HepG2 (cell line): Measurements from ENCODE around the gene SLC35A1. TPM values are rescaled to one million over a fixed set of nuclear protein-coding genes. Genes with fewer than 3 reads are reported as not detected.

ENCODE experiments used
- GATA4 ChIP-seq: sonication (generic); IDR thresholded peaks from 2 replicates; pipeline ENCODE4 v1.6.1; 2016; ENCODE audit warnings: antibody characterized with exemption, low read depth, borderline replicate concordance
- GFI1 ChIP-seq: sonication (generic); formaldehyde crosslinking; IDR thresholded peaks from 2 replicates; pipeline ENCODE4 v1.5.0; 2020; ENCODE audit warnings: missing genetic modification reagents, mild to moderate bottlenecking, borderline replicate concordance
- KAT8 ChIP-seq: IDR thresholded peaks from 2 replicates; pipeline ENCODE4 v1.6.1; 2016; ENCODE audit warnings: missing genetic modification reagents, missing compliant biosample characterization
- PITX1 ChIP-seq: sonication (generic); formaldehyde crosslinking; IDR thresholded peaks from 2 replicates; pipeline ENCODE4 v1.5.1; 2020; ENCODE audit warnings: mild to moderate bottlenecking, missing genetic modification reagents
- SMAD3 ChIP-seq: sonication (generic); formaldehyde crosslinking; IDR thresholded peaks from 2 replicates; pipeline ENCODE4 v1.4.0; 2020; ENCODE audit warnings: missing genetic modification reagents
- SNAI1 ChIP-seq: sonication (generic); formaldehyde crosslinking; IDR thresholded peaks from 2 replicates; pipeline ENCODE4 v1.5.0; 2020; ENCODE audit warnings: mild to moderate bottlenecking, missing genetic modification reagents, borderline replicate concordance
- SOX6 ChIP-seq, 2 experiments: fragments of 450-650 bp in 1 of 2; sonication (generic) in 1 of 2; formaldehyde crosslinking in 1 of 2; IDR thresholded peaks; 2 replicates each; pipeline versions ENCODE4 v1.4.0 to v1.6.1; 2017 to 2020; ENCODE audit warnings: antibody characterized with exemption in 1 of 2, mild to moderate bottlenecking in 1 of 2, missing genetic modification reagents in 1 of 2
- SSRP1 ChIP-seq: IDR thresholded peaks from 2 replicates; pipeline ENCODE4 v1.6.1; 2016; ENCODE audit warnings: control low read depth
- TSC22D2 ChIP-seq: sonication (generic); formaldehyde crosslinking; IDR thresholded peaks from 2 replicates; pipeline ENCODE4 v1.5.1; 2020; ENCODE audit warnings: missing genetic modification reagents, mild to moderate bottlenecking, borderline replicate concordance
- XBP1 ChIP-seq: sonication (generic); formaldehyde crosslinking; IDR thresholded peaks from 2 replicates; pipeline ENCODE4 v1.5.0; 2020; ENCODE audit warnings: missing genetic modification reagents
- XRCC5 ChIP-seq: fragments of 200-400 bp; formaldehyde crosslinking; optimal IDR thresholded peaks from 2 replicates; pipeline ENCODE3; 2017; ENCODE audit warnings: mild to moderate bottlenecking, low read length
- ZFX ChIP-seq: sonication (generic); formaldehyde crosslinking; IDR thresholded peaks from 2 replicates; pipeline ENCODE4 v1.4.0; 2020; ENCODE audit warnings: mild to moderate bottlenecking, low read depth, missing genetic modification reagents, moderate library complexity
- ZNF232 ChIP-seq: sonication (generic); formaldehyde crosslinking; IDR thresholded peaks from 2 replicates; pipeline ENCODE4 v1.4.0; 2020; ENCODE audit warnings: missing genetic modification reagents, borderline replicate concordance
- ZNF468 ChIP-seq: sonication (generic); formaldehyde crosslinking; IDR thresholded peaks from 2 replicates; pipeline ENCODE4 v1.8.0; 2022; ENCODE audit warnings: mild to moderate bottlenecking, moderate library complexity, missing genetic modification reagents
- ZNF83 ChIP-seq: sonication (generic); formaldehyde crosslinking; IDR thresholded peaks from 2 replicates; pipeline ENCODE4 v1.4.0; 2020; ENCODE audit warnings: missing genetic modification reagents, mild to moderate bottlenecking, borderline replicate concordance
- polyA plus RNA-seq, 8 experiments: library from polyadenylated mRNA; depleted of rRNA in 3 of 8; stranded (reverse) in 7 of 8; unstranded in 1 of 8; fragments of >200 nt; fragmentation: Illumina TruSeq in 4 of 8; extraction: Trizol in 4 of 8; gene quantifications; 2 replicates each; pipeline versions ENCODE4 v1.2.1 to v1.2.3, GENCODE V29; 2011 to 2016; ENCODE audit warnings: low read depth in 4 of 8, missing spikeins in 1 of 8, mixed read lengths in 1 of 8; ENCODE audit not compliant: insufficient read depth in 1 of 8
- total RNA-seq, 5 experiments: library from RNA; depleted of rRNA; stranded (reverse); fragments of >200 nt; fragmentation: Illumina TruSeq; extraction: Trizol; gene quantifications; 2 replicates each; pipeline ENCODE4 v1.2.3, GENCODE V29; 2016; ENCODE audit warnings: low read depth in 1 of 5
- TF ChIP-seq, protein P1 (sequence below): fragments of 450-650 bp; IDR thresholded peaks from 2 replicates; pipeline ENCODE4 v1.6.1; 2017
- TF ChIP-seq, protein P2 (sequence below): sonication (generic); formaldehyde crosslinking; IDR thresholded peaks from 2 replicates; pipeline ENCODE4 v1.4.0; 2020; ENCODE audit warnings: missing genetic modification reagents
- TF ChIP-seq, protein P3 (sequence below): sonication (generic); formaldehyde crosslinking; IDR thresholded peaks from 2 replicates; pipeline ENCODE4 v1.4.0; 2020; ENCODE audit warnings: low read depth, missing genetic modification reagents
- TF ChIP-seq, protein P4 (sequence below): sonication (generic); formaldehyde crosslinking; IDR thresholded peaks from 2 replicates; pipeline ENCODE4 v1.5.0; 2020; ENCODE audit warnings: mild to moderate bottlenecking, missing genetic modification reagents

The SLC35A1 gene
- total and polyA plus RNA-seq, 2 of the 13 experiments (the other 11 are each of a cell fraction or from before 2014, with no cell fraction given), result 24.8 to 25.1 TPM

DNA sequence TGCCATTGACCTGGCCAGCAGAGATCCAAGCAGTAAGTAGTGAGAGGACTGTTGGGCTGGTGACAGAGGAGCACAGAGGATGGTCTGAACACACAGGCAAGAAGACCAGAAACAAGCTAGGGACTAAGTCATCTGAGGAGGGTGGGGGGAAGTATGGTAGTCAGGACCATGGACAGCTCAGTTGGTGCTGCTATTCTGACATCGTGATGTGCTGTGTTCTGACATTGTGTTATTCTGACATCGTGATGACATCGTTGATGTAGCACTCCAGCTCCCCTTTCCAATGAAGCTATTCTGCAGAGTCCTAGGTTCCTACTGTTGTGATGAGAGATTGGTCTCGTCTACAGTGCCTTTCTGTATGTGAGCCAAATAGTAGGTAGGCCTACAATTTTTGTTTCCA lies 36.3 kb upstream of the SLC35A1 start (continued):
- TF ChIP-seq, protein P1, sequence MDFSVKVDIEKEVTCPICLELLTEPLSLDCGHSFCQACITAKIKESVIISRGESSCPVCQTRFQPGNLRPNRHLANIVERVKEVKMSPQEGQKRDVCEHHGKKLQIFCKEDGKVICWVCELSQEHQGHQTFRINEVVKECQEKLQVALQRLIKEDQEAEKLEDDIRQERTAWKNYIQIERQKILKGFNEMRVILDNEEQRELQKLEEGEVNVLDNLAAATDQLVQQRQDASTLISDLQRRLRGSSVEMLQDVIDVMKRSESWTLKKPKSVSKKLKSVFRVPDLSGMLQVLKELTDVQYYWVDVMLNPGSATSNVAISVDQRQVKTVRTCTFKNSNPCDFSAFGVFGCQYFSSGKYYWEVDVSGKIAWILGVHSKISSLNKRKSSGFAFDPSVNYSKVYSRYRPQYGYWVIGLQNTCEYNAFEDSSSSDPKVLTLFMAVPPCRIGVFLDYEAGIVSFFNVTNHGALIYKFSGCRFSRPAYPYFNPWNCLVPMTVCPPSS, result no peak
- peak; percentile 67; the same call in 1 of the 2 replicates for TF ChIP-seq ZNF232 (CRISPR knock-in tag)
- no peak for TF ChIP-seq PITX1 (CRISPR knock-in tag)
- TF ChIP-seq SOX6 (IDR thresholded peaks at IDR 0.05), result no peak
- TF ChIP-seq SOX6 (CRISPR knock-in tag; IDR thresholded peaks at IDR 0.05), result 0 out of 2 replicates have a peak, but pooled peaks have one; percentile 16
- TF ChIP-seq, protein P2, sequence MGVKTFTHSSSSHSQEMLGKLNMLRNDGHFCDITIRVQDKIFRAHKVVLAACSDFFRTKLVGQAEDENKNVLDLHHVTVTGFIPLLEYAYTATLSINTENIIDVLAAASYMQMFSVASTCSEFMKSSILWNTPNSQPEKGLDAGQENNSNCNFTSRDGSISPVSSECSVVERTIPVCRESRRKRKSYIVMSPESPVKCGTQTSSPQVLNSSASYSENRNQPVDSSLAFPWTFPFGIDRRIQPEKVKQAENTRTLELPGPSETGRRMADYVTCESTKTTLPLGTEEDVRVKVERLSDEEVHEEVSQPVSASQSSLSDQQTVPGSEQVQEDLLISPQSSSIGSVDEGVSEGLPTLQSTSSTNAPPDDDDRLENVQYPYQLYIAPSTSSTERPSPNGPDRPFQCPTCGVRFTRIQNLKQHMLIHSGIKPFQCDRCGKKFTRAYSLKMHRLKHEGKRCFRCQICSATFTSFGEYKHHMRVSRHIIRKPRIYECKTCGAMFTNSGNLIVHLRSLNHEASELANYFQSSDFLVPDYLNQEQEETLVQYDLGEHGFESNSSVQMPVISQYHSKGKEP (CRISPR knock-in tag), result peak; percentile 89; the same call in 1 of the 2 replicates
- no peak for TF ChIP-seq GATA4
- TF ChIP-seq ZFX, result peak; percentile 21; the same call in 1 of the 2 replicates
- peak; percentile 62; the same call in 1 of the 2 replicates for TF ChIP-seq KAT8
- 0 out of 2 replicates have a peak, but pooled peaks have one; percentile 62 for TF ChIP-seq SNAI1 (CRISPR knock-in tag)
- TF ChIP-seq GFI1, result no peak
- TF ChIP-seq SSRP1 (CRISPR knock-in tag), result no peak
- peak; percentile 93 for TF ChIP-seq SMAD3 (CRISPR knock-in tag)
- TF ChIP-seq ZNF83, result no peak
- TF ChIP-seq XBP1 (CRISPR knock-in tag), result no peak; the same call in 1 of the 2 replicates
- TF ChIP-seq, protein P3, sequence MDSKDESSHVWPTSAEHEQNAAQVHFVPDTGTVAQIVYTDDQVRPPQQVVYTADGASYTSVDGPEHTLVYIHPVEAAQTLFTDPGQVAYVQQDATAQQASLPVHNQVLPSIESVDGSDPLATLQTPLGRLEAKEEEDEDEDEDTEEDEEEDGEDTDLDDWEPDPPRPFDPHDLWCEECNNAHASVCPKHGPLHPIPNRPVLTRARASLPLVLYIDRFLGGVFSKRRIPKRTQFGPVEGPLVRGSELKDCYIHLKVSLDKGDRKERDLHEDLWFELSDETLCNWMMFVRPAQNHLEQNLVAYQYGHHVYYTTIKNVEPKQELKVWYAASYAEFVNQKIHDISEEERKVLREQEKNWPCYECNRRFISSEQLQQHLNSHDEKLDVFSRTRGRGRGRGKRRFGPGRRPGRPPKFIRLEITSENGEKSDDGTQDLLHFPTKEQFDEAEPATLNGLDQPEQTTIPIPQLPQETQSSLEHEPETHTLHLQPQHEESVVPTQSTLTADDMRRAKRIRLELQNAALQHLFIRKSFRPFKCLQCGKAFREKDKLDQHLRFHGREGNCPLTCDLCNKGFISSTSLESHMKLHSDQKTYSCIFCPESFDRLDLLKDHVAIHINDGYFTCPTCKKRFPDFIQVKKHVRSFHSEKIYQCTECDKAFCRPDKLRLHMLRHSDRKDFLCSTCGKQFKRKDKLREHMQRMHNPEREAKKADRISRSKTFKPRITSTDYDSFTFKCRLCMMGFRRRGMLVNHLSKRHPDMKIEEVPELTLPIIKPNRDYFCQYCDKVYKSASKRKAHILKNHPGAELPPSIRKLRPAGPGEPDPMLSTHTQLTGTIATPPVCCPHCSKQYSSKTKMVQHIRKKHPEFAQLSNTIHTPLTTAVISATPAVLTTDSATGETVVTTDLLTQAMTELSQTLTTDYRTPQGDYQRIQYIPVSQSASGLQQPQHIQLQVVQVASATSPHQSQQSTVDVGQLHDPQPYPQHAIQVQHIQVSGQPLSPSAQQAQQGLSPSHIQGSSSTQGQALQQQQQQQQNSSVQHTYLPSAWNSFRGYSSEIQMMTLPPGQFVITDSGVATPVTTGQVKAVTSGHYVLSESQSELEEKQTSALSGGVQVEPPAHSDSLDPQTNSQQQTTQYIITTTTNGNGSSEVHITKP, result peak; percentile 43; the same call in 1 of the 2 replicates
- no peak for TF ChIP-seq ZNF468 (CRISPR knock-in tag)
- TF ChIP-seq, protein P4, sequence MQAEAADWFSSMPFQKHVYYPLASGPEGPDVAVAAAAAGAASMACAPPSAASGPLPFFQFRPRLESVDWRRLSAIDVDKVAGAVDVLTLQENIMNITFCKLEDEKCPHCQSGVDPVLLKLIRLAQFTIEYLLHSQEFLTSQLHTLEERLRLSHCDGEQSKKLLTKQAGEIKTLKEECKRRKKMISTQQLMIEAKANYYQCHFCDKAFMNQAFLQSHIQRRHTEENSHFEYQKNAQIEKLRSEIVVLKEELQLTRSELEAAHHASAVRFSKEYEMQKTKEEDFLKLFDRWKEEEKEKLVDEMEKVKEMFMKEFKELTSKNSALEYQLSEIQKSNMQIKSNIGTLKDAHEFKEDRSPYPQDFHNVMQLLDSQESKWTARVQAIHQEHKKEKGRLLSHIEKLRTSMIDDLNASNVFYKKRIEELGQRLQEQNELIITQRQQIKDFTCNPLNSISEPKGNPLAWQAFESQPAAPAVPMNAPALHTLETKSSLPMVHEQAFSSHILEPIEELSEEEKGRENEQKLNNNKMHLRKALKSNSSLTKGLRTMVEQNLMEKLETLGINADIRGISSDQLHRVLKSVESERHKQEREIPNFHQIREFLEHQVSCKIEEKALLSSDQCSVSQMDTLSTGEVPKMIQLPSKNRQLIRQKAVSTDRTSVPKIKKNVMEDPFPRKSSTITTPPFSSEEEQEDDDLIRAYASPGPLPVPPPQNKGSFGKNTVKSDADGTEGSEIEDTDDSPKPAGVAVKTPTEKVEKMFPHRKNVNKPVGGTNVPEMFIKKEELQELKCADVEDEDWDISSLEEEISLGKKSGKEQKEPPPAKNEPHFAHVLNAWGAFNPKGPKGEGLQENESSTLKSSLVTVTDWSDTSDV (CRISPR knock-in tag), result no peak
- TF ChIP-seq TSC22D2 (CRISPR knock-in tag), result peak; percentile 97
- no peak for TF ChIP-seq XRCC5
